ENCODE measurements around the gene FLOT2.
"Not testable (repeated sequence)": the region's sequence is repeated elsewhere in the genome, so short reads cannot be mapped to it uniquely, and the experiment has no call there.

Gene FLOT2

DNA sequence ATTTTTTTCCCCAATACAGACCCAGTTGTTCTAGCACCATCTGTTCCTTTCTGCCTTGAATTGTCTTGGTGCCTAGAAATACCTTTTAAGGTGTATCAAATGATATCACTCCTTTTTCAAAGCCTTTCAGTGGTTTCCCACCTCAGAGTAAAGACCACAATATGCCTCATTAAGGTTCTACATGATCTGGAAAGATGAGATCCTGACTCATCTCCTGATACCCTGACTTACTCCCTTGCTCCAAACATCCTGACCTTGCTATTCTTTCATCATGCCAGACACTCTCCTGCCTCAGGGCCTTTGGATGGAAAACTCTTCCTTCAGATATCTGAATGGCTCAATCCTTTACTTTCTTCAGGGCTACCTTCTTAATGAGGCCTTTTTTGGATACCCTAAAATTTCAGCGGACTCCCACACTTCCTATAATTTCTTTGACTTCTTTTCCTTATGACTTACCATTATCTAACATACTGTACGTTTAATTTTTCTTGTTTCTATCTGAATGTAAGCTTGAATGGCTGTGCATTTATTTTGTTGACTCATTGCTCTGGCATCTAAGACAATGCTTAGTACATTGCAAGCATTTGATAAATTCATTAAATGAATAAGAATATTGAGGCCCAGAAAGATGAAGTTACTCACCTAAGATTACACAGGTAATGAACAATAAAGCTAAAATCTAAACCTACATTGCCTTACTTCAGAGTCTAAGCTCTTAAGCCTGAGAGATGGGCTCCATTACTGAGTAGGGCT is 19.2 kb downstream of the FLOT2 start:
- no peak overlapping the region for H3K27ac ChIP-seq

GRCh38 chr17:28877150-28877711 is 20.3 kb downstream of the FLOT2 start:
- not testable (repeated sequence) for H3K27ac ChIP-seq

More for the DNA sequence above, 19.2 kb downstream of the FLOT2 start:
- TF ChIP-seq CTCF (conservative IDR thresholded peaks at IDR 0.05) (no peak), ZFX (IDR thresholded peaks at IDR 0.05) (no peak)

GRCh38 chr17:28875848-28876550 is 21.5 kb downstream of the FLOT2 start:
- no peak for TF ChIP-seq ZFX (IDR thresholded peaks at IDR 0.05)
- no peak for TF ChIP-seq CTCF (conservative IDR thresholded peaks at IDR 0.05)
- no peak overlapping the region for H3K27ac ChIP-seq

GRCh38 chr17:28874750-28875149 is 22.8 kb downstream of the FLOT2 start:
- no peak for TF ChIP-seq ZFX (IDR thresholded peaks at IDR 0.05)
- TF ChIP-seq CTCF (conservative IDR thresholded peaks at IDR 0.05): no peak
- no peak overlapping the region for H3K27ac ChIP-seq

DNA sequence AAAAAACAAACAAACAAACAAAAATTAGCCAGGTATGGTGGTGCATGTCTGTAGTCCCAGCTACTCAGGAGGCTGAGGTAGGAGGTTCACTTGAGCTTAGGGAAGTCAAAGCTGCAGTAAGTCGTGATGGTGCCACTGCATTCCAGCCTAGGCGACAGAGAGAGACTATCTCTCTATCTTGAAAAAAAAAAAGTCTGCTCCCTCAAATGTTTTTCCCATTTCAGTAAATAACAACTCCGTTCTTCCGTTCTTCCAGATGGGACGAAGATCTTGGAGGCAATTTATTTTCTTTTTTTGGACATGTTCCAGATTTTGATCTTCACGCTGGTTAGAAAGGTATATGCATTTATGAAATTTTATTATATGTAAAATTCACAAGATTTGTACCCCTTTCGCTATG is 23.7 kb downstream of the FLOT2 start:
- no peak overlapping the region for H3K27ac ChIP-seq
- TF ChIP-seq CTCF (conservative IDR thresholded peaks at IDR 0.05): no peak
- TF ChIP-seq ZFX (IDR thresholded peaks at IDR 0.05): no peak

- H3K27ac ChIP-seq: no peak overlapping the region
- TF ChIP-seq ZFX (IDR thresholded peaks at IDR 0.05) (no peak), CTCF (conservative IDR thresholded peaks at IDR 0.05) (no peak)
Observed at GRCh38 chr17:28871056-28871579, 26.4 kb downstream of the FLOT2 start.

DNA sequence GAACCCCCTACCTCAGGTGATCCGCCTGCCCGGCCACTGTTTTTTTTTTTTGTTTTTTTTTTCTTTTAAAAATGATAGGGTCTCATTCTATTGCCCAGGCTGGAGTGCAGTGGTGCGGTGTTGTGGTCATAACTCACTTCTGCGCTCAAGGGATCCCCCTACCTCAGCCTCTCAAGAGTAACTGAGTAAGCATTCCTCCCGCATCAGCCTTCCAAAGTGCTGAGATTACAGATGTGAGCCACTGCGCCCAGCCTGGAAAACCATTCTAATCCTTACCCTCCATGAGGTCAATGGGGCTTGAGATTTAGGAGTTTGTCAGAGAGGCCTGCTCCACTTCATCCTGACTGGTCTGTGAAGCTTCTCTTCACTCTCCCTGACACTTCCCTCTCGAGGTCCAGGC is 30.3 kb downstream of the FLOT2 start:
- H3K27ac ChIP-seq: peak overlapping the region; percentile 34
- TF ChIP-seq CTCF (conservative IDR thresholded peaks at IDR 0.05): no peak
- no peak for TF ChIP-seq ZFX (IDR thresholded peaks at IDR 0.05)
